Eye (tissue), 1 donor: ENCODE results near the gene CASTOR2.
"Not testable (repeated sequence)": the region's sequence is repeated elsewhere in the genome, so short reads cannot be mapped to it uniquely, and the experiment has no call there.

ENCODE experiments used
- DNase-seq: peaks from one replicate; pipeline ENCODE4 v3.0.0-alpha.2; 2015

Gene CASTOR2

DNA sequence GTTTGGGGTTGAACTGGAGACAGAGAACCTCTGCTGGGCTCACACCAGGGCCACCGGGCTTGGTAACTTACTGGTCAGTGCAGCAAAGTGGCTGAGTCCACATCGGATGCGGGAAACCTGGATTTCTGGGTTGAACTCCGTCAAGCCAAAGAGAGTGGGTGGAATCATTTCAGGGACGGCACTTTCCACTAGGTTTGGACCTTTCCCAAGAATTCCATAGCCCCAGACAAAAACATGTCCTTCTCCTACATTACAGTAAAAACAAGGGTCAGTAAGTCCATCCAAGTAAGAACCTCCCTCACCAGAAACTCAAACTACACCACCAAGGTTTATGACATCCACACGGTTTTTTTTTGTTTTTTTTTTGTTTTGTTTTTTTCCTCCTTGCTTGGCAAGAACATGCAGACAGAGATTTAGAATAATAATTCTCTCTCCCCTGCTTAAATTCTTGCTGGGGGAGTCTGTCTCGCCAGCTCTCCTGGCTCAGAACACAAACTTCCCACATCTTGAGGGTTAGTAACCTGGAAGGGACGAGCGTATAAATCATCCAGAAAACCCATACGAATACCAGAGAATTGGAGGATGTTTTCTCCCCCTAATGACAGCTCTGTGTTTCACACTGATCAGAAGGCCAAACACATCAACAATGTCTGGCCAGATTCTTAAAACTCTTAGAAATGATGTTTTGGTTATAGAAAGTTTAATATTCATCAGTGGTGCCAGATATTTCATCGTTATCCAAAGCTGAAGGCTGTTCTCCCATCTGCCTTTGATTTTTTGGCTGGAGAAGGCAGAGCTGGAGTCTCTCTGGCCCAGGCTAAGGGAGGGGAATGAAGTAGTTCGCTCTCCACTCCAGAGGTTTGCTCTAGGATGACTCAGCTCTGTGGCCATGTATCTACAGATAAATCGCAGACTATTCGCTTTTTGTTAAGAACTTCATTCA, 91.6 kb downstream of the CASTOR2 start:
- peak; percentile 56 for DNase-seq

DNA sequence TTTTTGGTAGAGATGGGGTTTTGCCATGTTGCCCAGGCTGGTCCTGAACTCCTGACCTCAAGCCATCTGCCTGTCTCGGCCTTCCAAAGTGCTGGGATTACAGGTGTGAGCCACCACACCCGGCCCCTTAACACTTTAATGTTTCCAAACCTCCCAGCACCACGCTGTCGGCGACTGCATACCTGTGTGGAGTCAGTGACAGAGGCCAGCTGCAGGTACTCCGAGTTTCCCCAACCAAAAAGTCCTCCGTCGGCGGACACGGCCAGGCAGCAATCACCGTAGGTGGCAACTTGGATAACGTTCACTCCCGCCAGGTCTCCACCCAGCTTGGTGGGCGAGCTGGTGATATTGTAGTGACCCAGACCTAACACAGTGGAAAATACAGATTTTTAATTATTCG, 93.9 kb downstream of the CASTOR2 start:
- DNase-seq = no peak

DNA sequence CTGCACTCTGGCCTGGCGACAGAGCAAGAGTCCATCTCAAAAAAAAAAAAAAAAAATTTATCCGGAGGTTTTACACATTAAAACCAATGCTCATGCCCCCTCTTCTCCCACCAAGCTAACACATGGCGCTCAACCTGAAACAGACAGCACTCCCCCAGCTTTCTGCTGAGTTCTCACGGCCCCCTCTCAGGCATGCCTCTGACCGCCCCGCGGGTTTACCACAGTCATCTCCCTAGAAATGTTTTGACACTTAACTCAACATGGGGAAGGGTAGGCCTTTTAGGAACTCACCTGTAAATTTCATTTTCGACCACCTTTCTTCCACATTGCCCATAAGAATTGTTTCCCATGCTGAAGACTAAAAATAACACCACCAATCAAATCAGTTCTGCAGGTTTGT, 99.8 kb downstream of the CASTOR2 start:
- no peak for DNase-seq

DNA sequence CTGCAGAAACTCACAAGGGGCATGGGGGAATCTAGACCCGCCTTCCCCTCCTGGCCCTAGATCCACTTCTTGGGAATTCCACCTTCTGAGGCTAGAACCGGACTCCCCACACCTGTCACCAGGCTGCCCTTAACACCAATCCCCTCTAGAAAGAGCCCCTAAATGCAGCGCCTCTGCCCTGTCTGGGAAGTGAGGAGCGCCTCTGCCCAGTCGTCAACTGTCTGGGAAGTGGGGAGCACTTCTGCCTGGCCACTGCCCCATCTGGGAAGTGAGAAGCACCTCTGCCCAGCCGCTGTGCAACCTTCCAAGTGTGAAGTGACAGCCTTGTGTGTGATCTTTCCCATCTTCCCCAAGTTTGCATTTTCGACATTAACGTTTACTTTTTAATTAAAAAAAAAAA, 100.3 kb downstream of the CASTOR2 start:
- no peak for DNase-seq

DNA sequence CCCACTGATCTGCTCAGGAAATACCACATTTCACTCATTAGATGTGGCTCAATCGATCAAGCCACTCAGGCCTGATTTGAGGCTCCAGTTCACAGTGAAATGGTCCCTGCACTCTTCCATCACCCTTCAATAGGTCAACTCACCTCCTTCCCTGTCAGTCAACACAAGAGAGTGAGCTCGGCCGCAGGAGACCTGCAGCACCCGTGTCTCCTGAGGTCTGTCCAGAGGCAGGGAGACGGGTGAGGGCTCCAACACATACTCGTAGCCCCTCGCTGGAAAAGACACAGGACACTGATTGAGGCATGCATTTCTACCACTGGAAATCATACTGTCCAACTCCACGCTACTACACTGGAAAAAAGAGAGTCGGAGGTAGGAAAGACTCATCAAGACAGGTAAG, 102.0 kb downstream of the CASTOR2 start:
- no peak for DNase-seq

DNA sequence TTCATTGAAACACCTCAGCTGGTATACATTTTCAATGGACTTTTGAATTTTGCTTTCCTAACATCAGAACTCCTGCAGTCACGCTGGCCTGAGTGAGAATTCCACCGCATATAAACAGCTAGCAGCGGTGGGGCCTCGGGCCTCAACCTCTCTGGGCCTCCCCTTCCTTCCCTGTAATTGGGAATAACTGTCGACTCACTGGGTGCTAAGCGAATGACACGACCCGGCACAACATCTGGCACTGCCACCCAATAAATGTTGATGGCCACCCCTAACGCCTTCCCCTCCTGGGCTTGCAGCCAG, 108.4 kb downstream of the CASTOR2 start:
- no peak for DNase-seq

DNA sequence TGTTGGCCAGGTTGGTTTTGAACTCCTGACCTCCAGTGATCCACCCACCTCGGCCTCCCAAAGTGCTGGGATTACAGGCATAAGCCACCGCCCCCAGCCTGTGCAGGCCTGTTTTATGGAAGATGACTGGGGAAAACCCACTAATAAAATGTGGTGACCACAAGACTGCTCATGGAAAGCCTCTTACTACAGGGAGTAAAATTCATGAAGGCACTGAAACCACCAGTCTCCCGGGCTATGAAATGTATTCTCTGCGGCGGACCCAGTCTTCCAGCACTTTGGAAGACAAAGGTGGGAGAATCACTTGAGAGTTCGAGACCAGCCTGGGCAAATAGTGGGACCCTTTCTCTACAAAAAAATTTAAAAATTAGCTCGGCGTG, 109.7 kb downstream of the CASTOR2 start:
- DNase-seq = not testable (repeated sequence)
